K562 (cell line): ENCODE results near the gene IMPA2. TPM values are rescaled to one million over a fixed set of nuclear protein-coding genes. Genes with fewer than 3 reads are reported as not detected.

ENCODE experiments used
- ATAC-seq: fragments of 200-7000 bp; cut with Tn5 transposase; 3 replicates; pipeline ENCODE4 v1.9.1; 2020; ENCODE audit warnings: moderate library complexity
- BruUV-seq: library from RNA; stranded (reverse); fragments of 400-500 nt; replicated peaks from 2 replicates; lab custom pipeline; 2021; lab: Mats Ljungman, UMichigan
- CTCF ChIA-PET: fragments of 300-600 bp; formaldehyde crosslinking; extraction: SDS; loops from one replicate; lab custom pipeline; 2021; ENCODE audit warnings: low intra/inter-chr PET ratio; lab: Yijun Ruan, JAX
- POLR2A ChIA-PET: fragments of 300-600, 350-650 bp; sonication (Branson Sonifier 250); formaldehyde crosslinking; extraction: SDS; loops from one replicate; lab custom pipeline; 2021; ENCODE audit warnings: antibody characterized with exemption, inconsistent platforms; lab: Yijun Ruan, JAX
- DNase-seq, 4 experiments: peaks; one replicate each; pipeline versions ENCODE4 v3.0.0 to v3.0.0-alpha.2; 2011 to 2018; ENCODE audit warnings: low spot score in 3 of 4, mixed read lengths in 3 of 4; ENCODE audit errors: extremely low read depth in 1 of 4
- FAIRE-seq: peaks from 2 replicates; lab custom pipeline; 2011; peaks lifted over from hg19 to GRCh38; lab: Jason Lieb, UNC
- H2AFZ ChIP-seq: 2 replicates; pipeline ENCODE4 v1.6.0; 2011; ENCODE audit warnings: low read depth, low read length, control low read depth, inconsistent platforms
- H3K27ac ChIP-seq: fragments of 200-600 bp; 3 replicates; pipeline ENCODE4 v1.8.0; 2011; ENCODE audit warnings: low read depth, mild to moderate bottlenecking, control low read depth, inconsistent platforms, low read length, moderate library complexity, mixed read lengths; ENCODE audit errors: extremely low read depth
- H3K27me3 ChIP-seq, 2 experiments: fragments of 300-600 bp in 1 of 2; 2 replicates in 1 of 2; 3 replicates in 1 of 2; pipeline versions ENCODE4 v1.6.0 to v1.8.0; 2011; ENCODE audit warnings: inconsistent platforms in 2 of 2, low read length in 2 of 2, mild to moderate bottlenecking in 1 of 2, mixed read lengths in 1 of 2, moderate library complexity in 1 of 2; ENCODE audit not compliant: control insufficient read depth in 2 of 2, insufficient read depth in 2 of 2
- H3K36me3 ChIP-seq: fragments of 300-600 bp; 3 replicates; pipeline ENCODE4 v1.8.0; 2011; ENCODE audit warnings: mild to moderate bottlenecking, low read length, inconsistent platforms; ENCODE audit not compliant: control insufficient read depth, insufficient read depth
- H3K4me1 ChIP-seq, 2 experiments: fragments of 200-600 bp in 1 of 2; replicated peaks in 1 of 2; 2 replicates in 1 of 2; 3 replicates in 1 of 2; pipeline versions ENCODE4 v1.5.1 to v1.8.0; 2011; ENCODE audit warnings: inconsistent platforms in 2 of 2, low read length in 2 of 2, mild to moderate bottlenecking in 1 of 2, mixed read lengths in 1 of 2, moderate library complexity in 1 of 2; ENCODE audit not compliant: control insufficient read depth in 2 of 2, insufficient read depth in 2 of 2
- H3K4me2 ChIP-seq: 2 replicates; pipeline ENCODE4 v1.6.1; 2011; ENCODE audit warnings: low read length, control low read depth, inconsistent platforms, mixed read lengths; ENCODE audit not compliant: insufficient read depth
- H3K4me3 ChIP-seq: fragments of 200-600 bp; sonication (generic), shearing (Covaris generic); 2 replicates; pipeline ENCODE4 v1.5.1; 2016; ENCODE audit warnings: control low read depth, inconsistent platforms
- H3K79me2 ChIP-seq: fragments of 200-600 bp; 3 replicates; pipeline ENCODE4 v1.8.0; 2011; ENCODE audit warnings: low read length, inconsistent platforms; ENCODE audit not compliant: control insufficient read depth, insufficient read depth
- H3K9ac ChIP-seq, 2 experiments: 2 replicates each; pipeline versions ENCODE4 v1.6.0 to v1.6.1; 2011; ENCODE audit warnings: low read depth in 2 of 2, low read length in 2 of 2, control low read depth in 1 of 2, inconsistent platforms in 1 of 2, mild to moderate bottlenecking in 1 of 2, mixed read lengths in 1 of 2; ENCODE audit not compliant: insufficient read depth in 1 of 2
- H3K9me1 ChIP-seq: one replicate; pipeline ENCODE4 v1.6.0; 2011; ENCODE audit warnings: inconsistent platforms, mild to moderate bottlenecking, low read length, moderate library complexity; ENCODE audit not compliant: control insufficient read depth, insufficient read depth
- H3K9me3 ChIP-seq: replicated peaks from 2 replicates; pipeline ENCODE4 v1.5.1; 2011; ENCODE audit warnings: low read depth, low read length, inconsistent platforms; ENCODE audit not compliant: control insufficient read depth, insufficient read depth
- H4K20me1 ChIP-seq: replicated peaks from 2 replicates; pipeline ENCODE4 v1.6.1; 2011; ENCODE audit warnings: low read length, inconsistent platforms, mixed read lengths; ENCODE audit not compliant: control insufficient read depth, insufficient read depth
- HCFC1 ChIP-seq: IDR thresholded peaks from 2 replicates; pipeline ENCODE4 v1.6.1; 2012; ENCODE audit warnings: low read depth, low read length, improper control_type of control experiment
- IFI16 ChIP-seq: fragments of 250-450 bp; sonication (Bioruptor Pico); IDR thresholded peaks from 2 replicates; pipeline ENCODE4 v2.1.2; 2022; ENCODE audit warnings: mild to moderate bottlenecking, inconsistent platforms
- YY1 ChIP-seq, 3 experiments: IDR thresholded peaks; 2 replicates each; pipeline ENCODE4 v1.6.1; 2011; ENCODE audit warnings: low read length in 2 of 3, mild to moderate bottlenecking in 2 of 3, moderate library complexity in 2 of 3, borderline replicate concordance in 1 of 3, control low read depth in 1 of 3, low read depth in 1 of 3; ENCODE audit not compliant: insufficient read depth in 3 of 3, insufficient replicate concordance in 2 of 3, control insufficient read depth in 1 of 3, insufficient read length in 1 of 3; ENCODE audit errors: extremely low read depth in 1 of 3
- WGBS: fragments of 100-300 bp; shearing (Covaris generic); methylation state at CpG from one replicate; pipeline ENCODE4 v1.1.6; 2016; ENCODE audit warnings: low coverage, mixed read lengths; ENCODE audit not compliant: insufficient coverage; ENCODE audit errors: missing lambda C conversion rate; 5-methylcytosine and 5-hydroxymethylcytosine counted together
- in situ Hi-C: fragments of 300-500 bp; cut with MboI; formaldehyde crosslinking; loops from 4 replicates; pipeline ENCODE4 v1.15.0; 2018; ENCODE audit warnings: inconsistent platforms, mixed read lengths
- intact Hi-C: fragments of 100-400 bp; cut with micrococcal nuclease; formaldehyde crosslinking; loops from 2 replicates; pipeline ENCODE4 v1.14.2; 2022
- polyA plus RNA-seq, 8 experiments: library from polyadenylated mRNA; depleted of rRNA in 4 of 8; stranded (reverse) in 5 of 8; unstranded in 3 of 8; fragments of >200 nt; fragmentation: Nextera tagmentation in 2 of 8; fragmentation: Illumina TruSeq in 1 of 8; extraction: Ambion mirVana in 2 of 8; extraction: Trizol in 1 of 8; gene quantifications; 2 replicates each; pipeline versions ENCODE4 v1.2.1 to v1.2.3, GENCODE V29; 2011 to 2014; ENCODE audit warnings: inconsistent platforms in 1 of 8, missing spikeins in 1 of 8
- total RNA-seq, 7 experiments: library from RNA; depleted of rRNA in 6 of 7; stranded (reverse); fragments of >200 nt in 6 of 7; fragmentation: Illumina TruSeq in 2 of 7; extraction: Trizol in 2 of 7; gene quantifications; 2 replicates each; pipeline versions ENCODE4 v1.2.1 to v1.2.3, GENCODE V29; 2011 to 2021; ENCODE audit warnings: low replicate concordance in 1 of 7
- TF ChIP-seq, protein P1 (sequence below): fragments of 250-450 bp; sonication (Bioruptor Pico); IDR thresholded peaks from 2 replicates; pipeline ENCODE4 v1.9.0; 2021; ENCODE audit warnings: mild to moderate bottlenecking, inconsistent platforms
- TF ChIP-seq, protein P2 (sequence below): IDR thresholded peaks from 2 replicates; pipeline ENCODE4 v1.6.1; 2011; ENCODE audit warnings: borderline replicate concordance, low read depth, mild to moderate bottlenecking, moderate library complexity, low read length; ENCODE audit not compliant: insufficient read depth, poor library complexity, severe bottlenecking
- TF ChIP-seq, protein P3 (sequence below), 3 experiments: IDR thresholded peaks in 2 of 3; conservative IDR thresholded peaks in 1 of 3; 2 replicates each; pipeline ENCODE4 v1.5.1; 2011 to 2012; ENCODE audit warnings: low read length in 3 of 3, mild to moderate bottlenecking in 3 of 3, control low read depth in 2 of 3, improper control_type of control experiment in 1 of 3, inconsistent platforms in 1 of 3, low read depth in 1 of 3, mixed read lengths in 1 of 3, moderate library complexity in 1 of 3; ENCODE audit not compliant: insufficient read depth in 2 of 3
- TF ChIP-seq, protein P4 (sequence below), 3 experiments: fragments of 200-800 bp in 1 of 3; sonication (Bioruptor generic) in 1 of 3; sonication (generic) in 1 of 3; formaldehyde crosslinking in 1 of 3; IDR thresholded peaks; 2 replicates each; pipeline versions ENCODE4 v1.6.1 to v1.8.0; 2016 to 2022; ENCODE audit warnings: mild to moderate bottlenecking in 2 of 3, missing compliant biosample characterization in 2 of 3, missing genetic modification characterization in 2 of 3, missing genetic modification reagents in 1 of 3
- TF ChIP-seq, protein P5 (sequence below), 2 experiments: fragments of 250-450 bp in 1 of 2; fragments of 450-650 bp in 1 of 2; sonication (Bioruptor Pico) in 1 of 2; IDR thresholded peaks; 2 replicates each; pipeline versions ENCODE4 v1.6.1 to v1.8.0; 2016 to 2021; ENCODE audit warnings: mild to moderate bottlenecking in 2 of 2, moderate library complexity in 2 of 2, missing compliant biosample characterization in 1 of 2, missing genetic modification characterization in 1 of 2

IMPA2 gene
- total and polyA plus RNA-seq, 9 of the 15 experiments (the other 6 are each of a cell fraction or from before 2014, with no cell fraction given) = 0.62 to 11.3 (median 5.7) TPM

DNA sequence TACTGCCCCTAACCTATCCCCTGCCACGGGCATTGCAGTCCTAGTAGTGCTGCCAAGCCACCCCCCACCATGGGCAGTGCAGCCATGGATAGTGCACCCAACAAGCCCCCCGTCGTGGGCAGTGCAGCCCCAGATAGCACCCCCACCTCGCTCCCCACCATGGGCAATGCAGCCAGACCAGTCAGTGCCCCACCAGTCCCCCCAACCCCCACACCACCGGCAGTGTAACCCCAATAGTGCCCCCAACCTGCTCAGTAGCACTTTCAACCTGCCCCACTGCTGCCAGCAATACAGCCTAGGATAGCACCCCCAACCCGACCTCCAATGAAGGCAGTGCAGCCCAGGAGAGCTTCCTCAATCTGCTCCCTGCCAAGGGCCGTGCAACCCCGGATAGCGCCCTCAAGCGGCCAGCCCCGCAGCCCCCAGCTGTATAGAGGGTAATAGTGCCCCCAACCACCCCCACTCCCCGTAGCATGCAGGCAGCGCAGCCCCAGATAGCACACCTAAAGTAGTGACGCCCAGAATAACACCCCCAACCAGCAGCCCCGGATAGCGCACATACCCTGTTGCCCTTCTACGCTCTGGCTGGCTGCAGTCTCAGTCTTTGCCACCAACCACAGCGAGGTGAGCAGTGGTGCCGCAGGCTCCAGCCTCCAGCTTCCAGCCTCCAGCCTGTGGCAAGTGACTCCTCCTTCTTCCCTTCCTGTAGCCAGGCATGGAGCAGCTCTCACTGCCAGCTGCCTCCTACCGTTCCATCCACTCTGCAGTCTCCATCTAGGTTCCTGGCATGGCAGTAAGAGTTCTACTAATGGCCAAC lies 66.9 kb downstream of the IMPA2 start:
- H3K27me3 ChIP-seq = peaks cover 2 to 24% of the 10 kb centered on the region in 2 experiments; a peak in 2 of 5 replicates
- H3K4me2 ChIP-seq = no peak overlapping the region
- H3K27ac ChIP-seq = no peak overlapping the region
- FAIRE-seq (no peak), ATAC-seq (peak; percentile 78)
- no peaks in the 10 kb centered on the region for H3K36me3 ChIP-seq
- H3K9me1 ChIP-seq = no peaks in the 10 kb centered on the region
- H3K9ac ChIP-seq = no peak overlapping the region
- peaks cover 0 to 5% of the 10 kb centered on the region in 2 experiments; a peak in 2 of 5 replicates for H3K4me1 ChIP-seq
- 7% methylated on average over 19 of the region's 20 CpGs for WGBS
- H3K79me2 ChIP-seq = no peaks in the 10 kb centered on the region
- no peak for TF ChIP-seq HCFC1
- TF ChIP-seq IFI16 (CRISPR knock-in tag) = no peak
- TF ChIP-seq, protein P1, sequence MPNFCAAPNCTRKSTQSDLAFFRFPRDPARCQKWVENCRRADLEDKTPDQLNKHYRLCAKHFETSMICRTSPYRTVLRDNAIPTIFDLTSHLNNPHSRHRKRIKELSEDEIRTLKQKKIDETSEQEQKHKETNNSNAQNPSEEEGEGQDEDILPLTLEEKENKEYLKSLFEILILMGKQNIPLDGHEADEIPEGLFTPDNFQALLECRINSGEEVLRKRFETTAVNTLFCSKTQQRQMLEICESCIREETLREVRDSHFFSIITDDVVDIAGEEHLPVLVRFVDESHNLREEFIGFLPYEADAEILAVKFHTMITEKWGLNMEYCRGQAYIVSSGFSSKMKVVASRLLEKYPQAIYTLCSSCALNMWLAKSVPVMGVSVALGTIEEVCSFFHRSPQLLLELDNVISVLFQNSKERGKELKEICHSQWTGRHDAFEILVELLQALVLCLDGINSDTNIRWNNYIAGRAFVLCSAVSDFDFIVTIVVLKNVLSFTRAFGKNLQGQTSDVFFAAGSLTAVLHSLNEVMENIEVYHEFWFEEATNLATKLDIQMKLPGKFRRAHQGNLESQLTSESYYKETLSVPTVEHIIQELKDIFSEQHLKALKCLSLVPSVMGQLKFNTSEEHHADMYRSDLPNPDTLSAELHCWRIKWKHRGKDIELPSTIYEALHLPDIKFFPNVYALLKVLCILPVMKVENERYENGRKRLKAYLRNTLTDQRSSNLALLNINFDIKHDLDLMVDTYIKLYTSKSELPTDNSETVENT (CRISPR knock-in tag) = no peak
- TF ChIP-seq, protein P2, sequence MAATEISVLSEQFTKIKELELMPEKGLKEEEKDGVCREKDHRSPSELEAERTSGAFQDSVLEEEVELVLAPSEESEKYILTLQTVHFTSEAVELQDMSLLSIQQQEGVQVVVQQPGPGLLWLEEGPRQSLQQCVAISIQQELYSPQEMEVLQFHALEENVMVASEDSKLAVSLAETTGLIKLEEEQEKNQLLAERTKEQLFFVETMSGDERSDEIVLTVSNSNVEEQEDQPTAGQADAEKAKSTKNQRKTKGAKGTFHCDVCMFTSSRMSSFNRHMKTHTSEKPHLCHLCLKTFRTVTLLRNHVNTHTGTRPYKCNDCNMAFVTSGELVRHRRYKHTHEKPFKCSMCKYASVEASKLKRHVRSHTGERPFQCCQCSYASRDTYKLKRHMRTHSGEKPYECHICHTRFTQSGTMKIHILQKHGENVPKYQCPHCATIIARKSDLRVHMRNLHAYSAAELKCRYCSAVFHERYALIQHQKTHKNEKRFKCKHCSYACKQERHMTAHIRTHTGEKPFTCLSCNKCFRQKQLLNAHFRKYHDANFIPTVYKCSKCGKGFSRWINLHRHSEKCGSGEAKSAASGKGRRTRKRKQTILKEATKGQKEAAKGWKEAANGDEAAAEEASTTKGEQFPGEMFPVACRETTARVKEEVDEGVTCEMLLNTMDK = peak; percentile 15
- TF ChIP-seq, protein P3, sequence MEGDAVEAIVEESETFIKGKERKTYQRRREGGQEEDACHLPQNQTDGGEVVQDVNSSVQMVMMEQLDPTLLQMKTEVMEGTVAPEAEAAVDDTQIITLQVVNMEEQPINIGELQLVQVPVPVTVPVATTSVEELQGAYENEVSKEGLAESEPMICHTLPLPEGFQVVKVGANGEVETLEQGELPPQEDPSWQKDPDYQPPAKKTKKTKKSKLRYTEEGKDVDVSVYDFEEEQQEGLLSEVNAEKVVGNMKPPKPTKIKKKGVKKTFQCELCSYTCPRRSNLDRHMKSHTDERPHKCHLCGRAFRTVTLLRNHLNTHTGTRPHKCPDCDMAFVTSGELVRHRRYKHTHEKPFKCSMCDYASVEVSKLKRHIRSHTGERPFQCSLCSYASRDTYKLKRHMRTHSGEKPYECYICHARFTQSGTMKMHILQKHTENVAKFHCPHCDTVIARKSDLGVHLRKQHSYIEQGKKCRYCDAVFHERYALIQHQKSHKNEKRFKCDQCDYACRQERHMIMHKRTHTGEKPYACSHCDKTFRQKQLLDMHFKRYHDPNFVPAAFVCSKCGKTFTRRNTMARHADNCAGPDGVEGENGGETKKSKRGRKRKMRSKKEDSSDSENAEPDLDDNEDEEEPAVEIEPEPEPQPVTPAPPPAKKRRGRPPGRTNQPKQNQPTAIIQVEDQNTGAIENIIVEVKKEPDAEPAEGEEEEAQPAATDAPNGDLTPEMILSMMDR (IDR thresholded peaks at IDR 0.05 in 2 of 3, conservative IDR thresholded peaks at IDR 0.05 in 1 of 3; ENCODE audit: insufficient read depth in 2 of 3, low read depth in 1 of 3, low read length in 3 of 3) = peak; percentile 24 to 66 (median 28); a peak in 3 of 6 replicates
- TF ChIP-seq, protein P4, sequence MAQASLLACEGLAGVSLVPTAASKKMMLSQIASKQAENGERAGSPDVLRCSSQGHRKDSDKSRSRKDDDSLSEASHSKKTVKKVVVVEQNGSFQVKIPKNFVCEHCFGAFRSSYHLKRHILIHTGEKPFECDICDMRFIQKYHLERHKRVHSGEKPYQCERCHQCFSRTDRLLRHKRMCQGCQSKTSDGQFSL (CRISPR knock-in tag; IDR thresholded peaks at IDR 0.05) = no peak
- TF ChIP-seq, protein P4 (tag; IDR thresholded peaks at IDR 0.05) = peak in 1 of 2 experiments; percentile 49; a peak in 1 of 4 replicates
- no peak for TF ChIP-seq YY1 (IDR thresholded peaks at IDR 0.05; ENCODE audit: borderline replicate concordance in 1 of 3, control insufficient read depth in 1 of 3, extremely low read depth in 1 of 3, insufficient read depth in 3 of 3, insufficient read length in 1 of 3, insufficient replicate concordance in 2 of 3, low read depth in 1 of 3, low read length in 2 of 3)
- TF ChIP-seq, protein P5, sequence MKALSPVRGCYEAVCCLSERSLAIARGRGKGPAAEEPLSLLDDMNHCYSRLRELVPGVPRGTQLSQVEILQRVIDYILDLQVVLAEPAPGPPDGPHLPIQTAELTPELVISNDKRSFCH (CRISPR knock-in tag; IDR thresholded peaks at IDR 0.05) = no peak
- TF ChIP-seq, protein P5 (tag; IDR thresholded peaks at IDR 0.05) = no peak
- TF ChIP-seq, all 486 proteins: peak for 3
- no TSS peak for BruUV-seq
- ChIA-PET POLR2A (interaction anchor here (0.7 to 1.1 kb wide), 2 partner anchors 20 to 121 kb away, joined by 3 read pairs; no protein-coding TSS in a partner anchor), CTCF (interaction anchor here (0.6 kb wide), 1 partner anchor 710 kb away, joined by 5 read pairs; no protein-coding TSS in a partner anchor)
- no peak overlapping the region for H3K4me3 ChIP-seq
- no peak for DNase-seq
- H2AFZ ChIP-seq = no peak overlapping the region
- intact Hi-C loops (no loop called here), in situ Hi-C loops (no loop called here)
- H3K9me3 ChIP-seq = no peaks in the 10 kb centered on the region
- no peaks in the 10 kb centered on the region; the same call in 1 of the 2 replicates for H4K20me1 ChIP-seq
